HG03060 (cell line): ENCODE data around the gene MACROD2.

Experiments used
- ATAC-seq: cut with Tn5 transposase; IDR thresholded peaks from one replicate; pipeline ENCODE4 v1.9.1; 2021; ENCODE audit warnings: low read depth, moderate number of reproducible peaks; ENCODE audit not compliant: unreplicated experiment

Gene MACROD2

GRCh38 chr20:14384416-14385175, 389.3 kb downstream of the MACROD2 start:
- no peak for ATAC-seq

- ATAC-seq: no peak
Observed at GRCh38 chr20:14385176-14385740, 389.9 kb downstream of the MACROD2 start.

- no peak for ATAC-seq
Observed at GRCh38 chr20:14386726-14387125, 391.4 kb downstream of the MACROD2 start.

GRCh38 chr20:14401479-14402138, 406.3 kb downstream of the MACROD2 start:
- no peak for ATAC-seq

GRCh38 chr20:14404515-14404914, 409.2 kb downstream of the MACROD2 start:
- no peak for ATAC-seq

GRCh38 chr20:14406495-14406894, 411.2 kb downstream of the MACROD2 start:
- ATAC-seq: peak; percentile 38

GRCh38 chr20:14407336-14407735, 412.0 kb downstream of the MACROD2 start:
- no peak for ATAC-seq

GRCh38 chr20:14410869-14411555, 415.7 kb downstream of the MACROD2 start:
- ATAC-seq: no peak

GRCh38 chr20:14412065-14412681, 416.9 kb downstream of the MACROD2 start:
- ATAC-seq: no peak

GRCh38 chr20:14413835-14414234, 418.5 kb downstream of the MACROD2 start:
- ATAC-seq: no peak

GRCh38 chr20:14414560-14414959, 419.2 kb downstream of the MACROD2 start:
- ATAC-seq: no peak

GRCh38 chr20:14415467-14415866, 420.2 kb downstream of the MACROD2 start:
- no peak for ATAC-seq

GRCh38 chr20:14418376-14418775, 423.1 kb downstream of the MACROD2 start:
- no peak for ATAC-seq

- no peak for ATAC-seq
Observed at GRCh38 chr20:14422892-14423291, 427.6 kb downstream of the MACROD2 start.

- no peak for ATAC-seq
Observed at GRCh38 chr20:14431568-14431967, 436.3 kb downstream of the MACROD2 start.

GRCh38 chr20:14432085-14432484, 436.8 kb downstream of the MACROD2 start:
- ATAC-seq: no peak

- ATAC-seq: no peak
Observed at GRCh38 chr20:14432597-14432996, 437.3 kb downstream of the MACROD2 start.

GRCh38 chr20:14434384-14435136, 439.2 kb downstream of the MACROD2 start:
- ATAC-seq: no peak

GRCh38 chr20:14441201-14441600, 445.9 kb downstream of the MACROD2 start:
- ATAC-seq: no peak

- ATAC-seq: no peak
Observed at GRCh38 chr20:14444106-14444505, 448.8 kb downstream of the MACROD2 start.
